ENCODE measurements around the gene AIFM1. TPM values are rescaled to one million over a fixed set of nuclear protein-coding genes. Genes with fewer than 3 reads are reported as not detected.
A peak's percentile ranks its signal among the peaks of the same experiment; 100 is the strongest.

The AIFM1 gene
- total RNA-seq, 4 donors from 2014 or later: 7.7 to 21.2 (median 19.1) TPM

- TF ChIP-seq POLR2A (IDR thresholded peaks at IDR 0.05): no peak
- no peak for TF ChIP-seq CTCF (IDR thresholded peaks at IDR 0.05)
- Histone ChIP-seq H3K4me1 (no peaks in the 10 kb centered on the region), H3K27me3 (no peaks in the 10 kb centered on the region), H3K9me3 (no peaks in the 10 kb centered on the region), H3K36me3 (no peaks in the 10 kb centered on the region), H3K27ac (no peak overlapping the region), H3K4me3 (no peak overlapping the region)
- DNase-seq: no peak
- intact Hi-C loops (cut with DNase I; ENCODE audit: low total_unique reads): no loop called here
Measured at GRCh38 chrX:130197464-130197863, 31.8 kb upstream of the AIFM1 start.

- intact Hi-C loops (cut with DNase I; ENCODE audit: low total_unique reads): no loop called here
- H3K27me3 ChIP-seq: no peaks in the 10 kb centered on the region
- no peak for DNase-seq
- no peaks in the 10 kb centered on the region for H3K9me3 ChIP-seq
- no peaks in the 10 kb centered on the region for H3K4me1 ChIP-seq
- H3K27ac ChIP-seq: no peak overlapping the region
- no peak overlapping the region for H3K4me3 ChIP-seq
- H3K36me3 ChIP-seq: no peaks in the 10 kb centered on the region
- TF ChIP-seq CTCF (IDR thresholded peaks at IDR 0.05) (no peak), POLR2A (IDR thresholded peaks at IDR 0.05) (no peak)
Measured at GRCh38 chrX:130196466-130196865, 30.8 kb upstream of the AIFM1 start.

- Histone ChIP-seq H3K4me1 (no peaks in the 10 kb centered on the region), H3K27ac (no peak overlapping the region), H3K4me3 (no peak overlapping the region), H3K36me3 (no peaks in the 10 kb centered on the region), H3K27me3 (no peaks in the 10 kb centered on the region), H3K9me3 (no peaks in the 10 kb centered on the region)
- TF ChIP-seq CTCF (IDR thresholded peaks at IDR 0.05): no peak
- no peak for TF ChIP-seq POLR2A (IDR thresholded peaks at IDR 0.05)
- DNase-seq: no peak
- intact Hi-C loops (cut with DNase I; ENCODE audit: low total_unique reads): loop anchor here (5.0 kb wide), 1 partner anchor 108 kb away; no protein-coding TSS in a partner anchor
Measured at GRCh38 chrX:130190801-130191200, 25.2 kb upstream of the AIFM1 start.

- H3K9me3 ChIP-seq: no peaks in the 10 kb centered on the region
- H3K4me1 ChIP-seq: no peaks in the 10 kb centered on the region
- intact Hi-C loops (cut with DNase I; ENCODE audit: low total_unique reads): no loop called here
- TF ChIP-seq POLR2A (IDR thresholded peaks at IDR 0.05) (no peak), CTCF (IDR thresholded peaks at IDR 0.05) (no peak)
- peak in 1 of 2 donors; percentile 32 for DNase-seq
- no peak overlapping the region for H3K27ac ChIP-seq
- no peaks in the 10 kb centered on the region for H3K27me3 ChIP-seq
- H3K4me3 ChIP-seq: no peak overlapping the region
- no peaks in the 10 kb centered on the region for H3K36me3 ChIP-seq
Measured at GRCh38 chrX:130186651-130187050, 21.0 kb upstream of the AIFM1 start.

GRCh38 chrX:130184857-130185256 is 19.2 kb upstream of the AIFM1 start:
- Histone ChIP-seq H3K27me3 (no peaks in the 10 kb centered on the region), H3K27ac (no peak overlapping the region), H3K4me1 (no peaks in the 10 kb centered on the region), H3K4me3 (no peak overlapping the region), H3K36me3 (no peaks in the 10 kb centered on the region), H3K9me3 (no peaks in the 10 kb centered on the region)
- no peak for TF ChIP-seq CTCF (IDR thresholded peaks at IDR 0.05)
- no peak for TF ChIP-seq POLR2A (IDR thresholded peaks at IDR 0.05)
- intact Hi-C loops (cut with DNase I; ENCODE audit: low total_unique reads): no loop called here
- DNase-seq: no peak

All from uterus (tissue), 4 donors.